GM18505 (cell line): ENCODE data around the gene EP400.

Source experiments
- ATAC-seq: cut with Tn5 transposase; IDR thresholded peaks from one replicate; pipeline ENCODE4 v1.9.1; 2021; ENCODE audit not compliant: unreplicated experiment
- POLR2A ChIP-seq: IDR thresholded peaks from 4 replicates; pipeline ENCODE4 v1.6.1; 2011; ENCODE audit warnings: borderline replicate concordance; ENCODE audit not compliant: insufficient read depth, insufficient read length; ENCODE audit errors: extremely low read depth

Gene EP400

GRCh38 chr12:131909081-131909751 lies 40.5 kb upstream of the EP400 start:
- no peak for TF ChIP-seq POLR2A
- ATAC-seq: no peak

DNA sequence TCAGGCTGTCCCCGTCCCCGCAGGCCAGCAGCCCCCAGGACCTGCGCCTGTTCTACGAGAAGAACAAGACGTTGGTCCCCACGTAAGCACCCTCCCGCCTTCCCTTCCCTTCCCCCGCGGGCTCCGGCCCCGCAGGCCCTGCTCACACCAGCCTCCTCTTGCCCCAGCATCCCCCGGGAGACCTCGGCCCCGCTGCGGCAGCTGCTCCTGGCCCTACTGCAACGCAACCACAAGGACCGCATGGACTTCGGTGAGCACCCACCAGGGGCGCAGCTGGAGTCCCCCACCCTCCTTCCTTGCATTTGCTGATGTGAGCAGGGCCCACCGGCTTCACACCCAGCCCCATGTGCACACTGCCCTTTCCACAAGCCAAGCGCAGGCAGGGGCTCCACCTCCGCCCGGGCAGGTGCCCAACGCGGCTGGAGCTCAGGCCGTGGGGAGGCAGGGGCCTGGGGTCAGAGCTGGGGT lies 40.0 kb upstream of the EP400 start:
- TF ChIP-seq POLR2A: no peak
- ATAC-seq: no peak

GRCh38 chr12:131910302-131911027 lies 39.3 kb upstream of the EP400 start:
- no peak for TF ChIP-seq POLR2A
- ATAC-seq: no peak

- no peak for ATAC-seq
- TF ChIP-seq POLR2A: no peak
Measured at GRCh38 chr12:131911028-131911650, 38.6 kb upstream of the EP400 start.

- ATAC-seq: no peak
- no peak for TF ChIP-seq POLR2A
Measured at GRCh38 chr12:131911851-131912477, 37.8 kb upstream of the EP400 start.

- no peak for TF ChIP-seq POLR2A
- no peak for ATAC-seq
Measured at GRCh38 chr12:131912518-131913274, 37.0 kb upstream of the EP400 start.

- TF ChIP-seq POLR2A: no peak
- no peak for ATAC-seq
Measured at GRCh38 chr12:131913666-131914065, 36.1 kb upstream of the EP400 start.

DNA sequence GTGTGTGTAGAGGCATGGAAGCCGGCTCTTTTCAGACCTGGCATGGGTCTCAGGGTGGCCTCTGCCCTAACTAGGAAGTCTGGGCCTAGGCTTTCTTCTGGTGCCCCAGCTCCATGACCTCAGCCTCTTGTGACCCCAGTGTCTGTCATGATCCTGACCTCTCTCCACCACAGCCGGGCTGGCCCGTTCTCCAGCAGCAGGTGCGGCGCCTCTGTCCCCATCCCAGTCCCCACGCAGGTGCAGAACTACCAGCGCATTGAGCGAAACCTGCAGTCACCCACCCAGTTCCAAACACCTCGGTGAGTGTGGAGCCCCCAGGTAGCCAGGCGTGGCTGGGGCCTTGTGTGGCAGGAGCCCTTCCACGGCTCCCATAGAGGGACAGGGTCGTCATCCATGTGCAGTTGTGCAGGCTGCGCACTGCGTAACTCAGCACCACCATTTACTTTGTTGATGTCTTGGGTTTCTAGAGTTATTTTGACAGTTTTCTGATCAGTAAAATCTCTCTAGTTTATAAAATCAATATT lies 35.5 kb upstream of the EP400 start:
- TF ChIP-seq POLR2A: no peak
- no peak for ATAC-seq

DNA sequence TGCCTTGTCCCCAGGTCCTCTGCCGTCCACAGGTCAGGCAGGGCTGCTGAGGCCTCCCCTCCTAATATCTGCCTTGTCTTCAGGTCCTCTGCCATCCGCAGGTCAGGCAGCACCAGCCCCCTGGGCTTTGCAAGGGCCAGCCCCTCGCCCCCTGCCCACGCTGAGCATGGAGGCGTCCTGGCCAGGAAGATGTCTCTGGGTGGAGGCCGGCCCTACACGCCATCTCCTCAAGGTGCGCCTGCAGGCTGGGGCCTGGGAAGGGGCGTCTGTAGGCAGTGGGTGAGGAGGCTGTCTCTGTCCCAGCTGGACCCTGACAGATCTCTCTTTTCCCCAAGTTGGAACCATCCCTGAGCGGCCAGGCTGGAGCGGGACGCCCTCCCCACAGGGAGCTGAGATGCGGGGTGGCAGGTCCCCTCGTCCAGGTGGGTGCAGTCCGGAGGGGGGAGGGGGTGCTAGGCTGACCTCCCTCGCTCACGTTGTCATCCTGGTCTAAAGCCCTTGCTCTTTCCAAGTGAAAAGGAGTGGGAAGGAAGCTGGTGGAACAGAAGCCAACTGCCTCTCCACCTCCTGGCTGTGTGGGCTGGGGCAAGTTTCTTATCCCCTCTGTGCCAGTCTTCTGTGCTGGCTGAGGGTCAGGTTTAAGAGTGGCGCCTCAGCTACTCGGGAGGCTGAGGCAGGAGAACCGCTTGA lies 34.6 kb upstream of the EP400 start:
- TF ChIP-seq POLR2A: no peak
- no peak for ATAC-seq

GRCh38 chr12:131915823-131916222 lies 33.9 kb upstream of the EP400 start:
- no peak for TF ChIP-seq POLR2A
- ATAC-seq: no peak

DNA sequence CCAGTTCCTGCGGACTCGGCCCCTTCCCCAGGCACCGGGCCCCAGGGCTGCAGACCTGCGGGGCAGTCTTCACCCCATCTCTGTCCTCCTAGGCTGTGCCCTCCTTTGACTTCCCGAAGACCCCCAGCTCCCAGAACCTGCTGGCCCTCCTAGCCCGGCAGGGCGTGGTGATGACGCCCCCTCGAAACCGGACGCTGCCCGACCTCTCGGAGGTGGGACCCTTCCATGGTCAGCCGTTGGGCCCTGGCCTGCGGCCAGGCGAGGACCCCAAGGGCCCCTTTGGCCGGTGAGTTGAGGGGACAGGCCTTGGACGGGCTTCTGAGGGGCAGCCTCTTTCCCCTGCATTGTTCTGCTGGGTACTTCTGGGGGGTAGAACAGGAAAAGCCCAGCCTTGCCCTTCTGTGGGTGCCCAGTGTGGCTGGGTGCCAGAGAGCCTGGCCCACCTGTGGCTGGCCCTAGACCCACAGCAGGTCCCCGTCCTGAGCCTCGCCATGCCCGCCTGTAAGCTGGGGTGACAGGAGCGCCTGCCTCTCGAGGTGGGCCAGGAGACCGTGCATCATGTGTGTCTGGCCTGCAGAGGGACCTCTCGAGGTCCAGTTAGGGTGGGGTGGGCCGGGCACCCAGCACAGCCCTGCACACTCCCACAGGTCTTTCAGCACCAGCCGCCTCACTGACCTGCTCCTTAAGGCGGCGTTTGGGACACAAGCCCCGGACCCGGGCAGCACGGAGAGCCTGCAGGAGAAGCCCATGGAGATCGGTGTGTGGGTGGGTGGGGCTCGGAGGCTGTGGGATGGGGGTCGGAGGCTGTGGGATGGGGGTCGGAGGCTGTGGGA lies 33.2 kb upstream of the EP400 start:
- no peak for TF ChIP-seq POLR2A
- no peak for ATAC-seq
